WTC11 (cell line): ENCODE measurements around the gene CENPU. TPM values are rescaled to one million over a fixed set of nuclear protein-coding genes. Genes with fewer than 3 reads are reported as not detected.

Experiments
- CBFB ChIP-seq: sonication (generic); formaldehyde crosslinking; IDR thresholded peaks from 2 replicates; pipeline ENCODE4 v1.8.1; 2022; ENCODE audit warnings: mild to moderate bottlenecking, low read depth, missing genetic modification reagents
- FOXK1 ChIP-seq: sonication (generic); formaldehyde crosslinking; IDR thresholded peaks from 2 replicates; pipeline ENCODE4 v1.8.0; 2022; ENCODE audit warnings: mild to moderate bottlenecking, moderate library complexity, missing genetic modification reagents
- GABPB1 ChIP-seq: sonication (generic); formaldehyde crosslinking; IDR thresholded peaks from 2 replicates; pipeline ENCODE4 v1.8.1; 2023; ENCODE audit warnings: mild to moderate bottlenecking, missing genetic modification reagents
- GTF2I ChIP-seq: fragments of 250-450 bp; sonication (Bioruptor Pico); conservative IDR thresholded peaks from 2 replicates; pipeline ENCODE4 v1.4.0; 2021; ENCODE audit warnings: mild to moderate bottlenecking
- IRF2 ChIP-seq: sonication (generic); formaldehyde crosslinking; IDR thresholded peaks from 2 replicates; pipeline ENCODE4 v1.8.0; 2022; ENCODE audit warnings: low read depth, missing genetic modification reagents, borderline replicate concordance
- NFATC4 ChIP-seq: fragments of 250-450 bp; sonication (Bioruptor Pico); IDR thresholded peaks from 2 replicates; pipeline ENCODE4 v1.9.0; 2021; ENCODE audit warnings: mild to moderate bottlenecking
- NR1H2 ChIP-seq: sonication (generic); formaldehyde crosslinking; IDR thresholded peaks from 2 replicates; pipeline ENCODE4 v1.9.0; 2021; ENCODE audit warnings: mild to moderate bottlenecking, moderate library complexity, missing genetic modification reagents
- NR2C2 ChIP-seq: sonication (generic); formaldehyde crosslinking; IDR thresholded peaks from 2 replicates; pipeline ENCODE4 v1.8.0; 2022; ENCODE audit warnings: mild to moderate bottlenecking, missing genetic modification reagents
- PRRX2 ChIP-seq: fragments of 250-450 bp; sonication (Bioruptor Pico); IDR thresholded peaks from 2 replicates; pipeline ENCODE4 v1.8.0; 2021; ENCODE audit warnings: mild to moderate bottlenecking
- SMAD3 ChIP-seq: sonication (generic); formaldehyde crosslinking; IDR thresholded peaks from 2 replicates; pipeline ENCODE4 v1.8.0; 2022; ENCODE audit warnings: missing genetic modification reagents, mild to moderate bottlenecking, borderline replicate concordance
- SMAD4 ChIP-seq: sonication (generic); formaldehyde crosslinking; IDR thresholded peaks from 2 replicates; pipeline ENCODE4 v1.8.0; 2022; ENCODE audit warnings: mild to moderate bottlenecking, missing genetic modification reagents
- SOX15 ChIP-seq: fragments of 250-450 bp; sonication (Bioruptor Pico); IDR thresholded peaks from 2 replicates; pipeline ENCODE4 v1.9.0; 2021; ENCODE audit warnings: mild to moderate bottlenecking
- ZBTB21 ChIP-seq: sonication (generic); formaldehyde crosslinking; IDR thresholded peaks from 2 replicates; pipeline ENCODE4 v1.8.1; 2023; ENCODE audit warnings: mild to moderate bottlenecking, missing genetic modification reagents, borderline replicate concordance
- ZNF219 ChIP-seq: sonication (generic); formaldehyde crosslinking; IDR thresholded peaks from 2 replicates; pipeline ENCODE4 v1.8.0; 2023; ENCODE audit warnings: missing genetic modification reagents, mild to moderate bottlenecking, borderline replicate concordance
- ZNF671 ChIP-seq: fragments of 250-450 bp; sonication (Bioruptor Pico); IDR thresholded peaks from 2 replicates; pipeline ENCODE4 v1.8.0; 2021; ENCODE audit warnings: mild to moderate bottlenecking
- total RNA-seq: library from RNA; stranded (reverse); gene quantifications from 3 replicates; pipeline ENCODE4 v1.2.3, GENCODE V29; 2021
- TF ChIP-seq, protein P1 (sequence below): fragments of 250-450 bp; sonication (Bioruptor Pico); IDR thresholded peaks from 2 replicates; pipeline ENCODE4 v1.9.0; 2021; ENCODE audit warnings: mild to moderate bottlenecking, borderline replicate concordance
- TF ChIP-seq, protein P2 (sequence below): sonication (generic); formaldehyde crosslinking; IDR thresholded peaks from 2 replicates; pipeline ENCODE4 v1.8.0; 2022; ENCODE audit warnings: mild to moderate bottlenecking, missing genetic modification reagents
- TF ChIP-seq, protein P3 (sequence below): sonication (generic); formaldehyde crosslinking; IDR thresholded peaks from 2 replicates; pipeline ENCODE4 v1.8.1; 2023; ENCODE audit warnings: mild to moderate bottlenecking, moderate library complexity, missing genetic modification reagents
- TF ChIP-seq, protein P4 (sequence below): sonication (generic); formaldehyde crosslinking; IDR thresholded peaks from 2 replicates; pipeline ENCODE4 v1.8.1; 2023; ENCODE audit warnings: mild to moderate bottlenecking, missing genetic modification reagents
- TF ChIP-seq, protein P5 (sequence below): sonication (generic); formaldehyde crosslinking; IDR thresholded peaks from 2 replicates; pipeline ENCODE4 v1.8.1; 2022; ENCODE audit warnings: mild to moderate bottlenecking, missing genetic modification reagents, moderate library complexity, borderline replicate concordance
- TF ChIP-seq, protein P6 (sequence below): fragments of 200-600 bp; IDR thresholded peaks from 2 replicates; pipeline ENCODE4 v1.8.0; 2022; ENCODE audit warnings: antibody characterized with exemption
- TF ChIP-seq, protein P7 (sequence below): sonication (generic); formaldehyde crosslinking; IDR thresholded peaks from 2 replicates; pipeline ENCODE4 v1.8.0; 2023; ENCODE audit warnings: missing genetic modification reagents, mild to moderate bottlenecking, borderline replicate concordance

The CENPU gene
- total RNA-seq, 1 experiment from 2014 or later: 60.5 TPM

DNA sequence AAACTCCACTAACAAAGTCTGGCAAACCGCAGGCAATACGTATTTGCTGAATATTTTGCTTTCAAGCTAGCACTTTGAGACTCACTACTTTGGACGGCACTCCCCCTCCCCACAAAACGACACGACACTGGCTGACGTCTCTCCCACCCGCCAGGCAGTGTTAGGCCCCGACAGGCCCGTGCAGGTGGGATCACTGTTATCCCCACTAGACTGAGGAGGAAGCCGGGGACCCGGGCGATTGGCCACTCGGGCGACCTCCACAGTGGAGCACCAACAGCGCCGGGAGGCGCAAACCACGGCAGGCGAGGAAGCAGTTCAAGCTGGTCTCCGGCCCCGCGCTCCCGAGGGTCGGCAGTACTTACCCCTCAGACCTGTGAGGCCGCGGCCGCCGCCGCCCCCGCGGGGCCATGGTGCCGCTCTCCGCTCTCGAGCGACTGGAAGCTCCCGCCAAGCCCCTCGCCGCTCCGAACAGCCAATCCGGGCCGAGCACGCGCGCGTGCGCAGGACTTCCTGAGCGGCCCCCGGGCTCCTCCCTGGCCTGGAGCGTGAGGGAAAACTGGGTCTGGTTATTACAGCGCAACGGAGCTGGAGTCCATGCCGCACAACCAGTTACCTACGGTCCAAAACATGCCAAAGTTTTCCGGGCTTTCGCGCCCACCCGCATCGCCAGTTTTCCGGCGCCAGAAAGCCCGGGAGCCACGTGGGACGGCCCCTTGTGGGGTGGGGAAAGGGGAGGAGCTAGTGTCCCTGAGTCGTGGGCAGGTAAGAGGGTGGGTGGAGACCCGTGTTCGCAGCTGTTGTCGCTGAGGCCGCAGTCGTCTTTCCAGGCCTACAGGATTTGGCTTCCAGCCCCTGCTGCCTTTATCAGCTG is at the start of gene CENPU (continued):
- TF ChIP-seq, protein P1, sequence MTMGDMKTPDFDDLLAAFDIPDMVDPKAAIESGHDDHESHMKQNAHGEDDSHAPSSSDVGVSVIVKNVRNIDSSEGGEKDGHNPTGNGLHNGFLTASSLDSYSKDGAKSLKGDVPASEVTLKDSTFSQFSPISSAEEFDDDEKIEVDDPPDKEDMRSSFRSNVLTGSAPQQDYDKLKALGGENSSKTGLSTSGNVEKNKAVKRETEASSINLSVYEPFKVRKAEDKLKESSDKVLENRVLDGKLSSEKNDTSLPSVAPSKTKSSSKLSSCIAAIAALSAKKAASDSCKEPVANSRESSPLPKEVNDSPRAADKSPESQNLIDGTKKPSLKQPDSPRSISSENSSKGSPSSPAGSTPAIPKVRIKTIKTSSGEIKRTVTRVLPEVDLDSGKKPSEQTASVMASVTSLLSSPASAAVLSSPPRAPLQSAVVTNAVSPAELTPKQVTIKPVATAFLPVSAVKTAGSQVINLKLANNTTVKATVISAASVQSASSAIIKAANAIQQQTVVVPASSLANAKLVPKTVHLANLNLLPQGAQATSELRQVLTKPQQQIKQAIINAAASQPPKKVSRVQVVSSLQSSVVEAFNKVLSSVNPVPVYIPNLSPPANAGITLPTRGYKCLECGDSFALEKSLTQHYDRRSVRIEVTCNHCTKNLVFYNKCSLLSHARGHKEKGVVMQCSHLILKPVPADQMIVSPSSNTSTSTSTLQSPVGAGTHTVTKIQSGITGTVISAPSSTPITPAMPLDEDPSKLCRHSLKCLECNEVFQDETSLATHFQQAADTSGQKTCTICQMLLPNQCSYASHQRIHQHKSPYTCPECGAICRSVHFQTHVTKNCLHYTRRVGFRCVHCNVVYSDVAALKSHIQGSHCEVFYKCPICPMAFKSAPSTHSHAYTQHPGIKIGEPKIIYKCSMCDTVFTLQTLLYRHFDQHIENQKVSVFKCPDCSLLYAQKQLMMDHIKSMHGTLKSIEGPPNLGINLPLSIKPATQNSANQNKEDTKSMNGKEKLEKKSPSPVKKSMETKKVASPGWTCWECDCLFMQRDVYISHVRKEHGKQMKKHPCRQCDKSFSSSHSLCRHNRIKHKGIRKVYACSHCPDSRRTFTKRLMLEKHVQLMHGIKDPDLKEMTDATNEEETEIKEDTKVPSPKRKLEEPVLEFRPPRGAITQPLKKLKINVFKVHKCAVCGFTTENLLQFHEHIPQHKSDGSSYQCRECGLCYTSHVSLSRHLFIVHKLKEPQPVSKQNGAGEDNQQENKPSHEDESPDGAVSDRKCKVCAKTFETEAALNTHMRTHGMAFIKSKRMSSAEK: no peak
- TF ChIP-seq, protein P2, sequence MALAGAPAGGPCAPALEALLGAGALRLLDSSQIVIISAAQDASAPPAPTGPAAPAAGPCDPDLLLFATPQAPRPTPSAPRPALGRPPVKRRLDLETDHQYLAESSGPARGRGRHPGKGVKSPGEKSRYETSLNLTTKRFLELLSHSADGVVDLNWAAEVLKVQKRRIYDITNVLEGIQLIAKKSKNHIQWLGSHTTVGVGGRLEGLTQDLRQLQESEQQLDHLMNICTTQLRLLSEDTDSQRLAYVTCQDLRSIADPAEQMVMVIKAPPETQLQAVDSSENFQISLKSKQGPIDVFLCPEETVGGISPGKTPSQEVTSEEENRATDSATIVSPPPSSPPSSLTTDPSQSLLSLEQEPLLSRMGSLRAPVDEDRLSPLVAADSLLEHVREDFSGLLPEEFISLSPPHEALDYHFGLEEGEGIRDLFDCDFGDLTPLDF (CRISPR knock-in tag): peak; percentile 93
- no peak for TF ChIP-seq NFATC4
- no peak for TF ChIP-seq GTF2I (CRISPR knock-in tag)
- TF ChIP-seq, protein P3, sequence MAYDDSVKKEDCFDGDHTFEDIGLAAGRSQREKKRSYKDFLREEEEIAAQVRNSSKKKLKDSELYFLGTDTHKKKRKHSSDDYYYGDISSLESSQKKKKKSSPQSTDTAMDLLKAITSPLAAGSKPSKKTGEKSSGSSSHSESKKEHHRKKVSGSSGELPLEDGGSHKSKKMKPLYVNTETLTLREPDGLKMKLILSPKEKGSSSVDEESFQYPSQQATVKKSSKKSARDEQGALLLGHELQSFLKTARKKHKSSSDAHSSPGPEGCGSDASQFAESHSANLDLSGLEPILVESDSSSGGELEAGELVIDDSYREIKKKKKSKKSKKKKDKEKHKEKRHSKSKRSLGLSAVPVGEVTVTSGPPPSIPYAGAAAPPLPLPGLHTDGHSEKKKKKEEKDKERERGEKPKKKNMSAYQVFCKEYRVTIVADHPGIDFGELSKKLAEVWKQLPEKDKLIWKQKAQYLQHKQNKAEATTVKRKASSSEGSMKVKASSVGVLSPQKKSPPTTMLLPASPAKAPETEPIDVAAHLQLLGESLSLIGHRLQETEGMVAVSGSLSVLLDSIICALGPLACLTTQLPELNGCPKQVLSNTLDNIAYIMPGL (CRISPR knock-in tag): peak; percentile 54; the same call in 1 of the 2 replicates
- peak; percentile 73 for TF ChIP-seq ZBTB21 (CRISPR knock-in tag)
- TF ChIP-seq ZNF671: 0 out of 2 replicates have a peak, but pooled peaks have one; percentile 20
- no peak for TF ChIP-seq SOX15 (CRISPR knock-in tag)
- TF ChIP-seq, protein P4, sequence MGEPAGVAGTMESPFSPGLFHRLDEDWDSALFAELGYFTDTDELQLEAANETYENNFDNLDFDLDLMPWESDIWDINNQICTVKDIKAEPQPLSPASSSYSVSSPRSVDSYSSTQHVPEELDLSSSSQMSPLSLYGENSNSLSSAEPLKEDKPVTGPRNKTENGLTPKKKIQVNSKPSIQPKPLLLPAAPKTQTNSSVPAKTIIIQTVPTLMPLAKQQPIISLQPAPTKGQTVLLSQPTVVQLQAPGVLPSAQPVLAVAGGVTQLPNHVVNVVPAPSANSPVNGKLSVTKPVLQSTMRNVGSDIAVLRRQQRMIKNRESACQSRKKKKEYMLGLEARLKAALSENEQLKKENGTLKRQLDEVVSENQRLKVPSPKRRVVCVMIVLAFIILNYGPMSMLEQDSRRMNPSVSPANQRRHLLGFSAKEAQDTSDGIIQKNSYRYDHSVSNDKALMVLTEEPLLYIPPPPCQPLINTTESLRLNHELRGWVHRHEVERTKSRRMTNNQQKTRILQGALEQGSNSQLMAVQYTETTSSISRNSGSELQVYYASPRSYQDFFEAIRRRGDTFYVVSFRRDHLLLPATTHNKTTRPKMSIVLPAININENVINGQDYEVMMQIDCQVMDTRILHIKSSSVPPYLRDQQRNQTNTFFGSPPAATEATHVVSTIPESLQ: no peak
- no peak for TF ChIP-seq PRRX2
- TF ChIP-seq NR2C2 (CRISPR knock-in tag): no peak
- TF ChIP-seq, protein P5, sequence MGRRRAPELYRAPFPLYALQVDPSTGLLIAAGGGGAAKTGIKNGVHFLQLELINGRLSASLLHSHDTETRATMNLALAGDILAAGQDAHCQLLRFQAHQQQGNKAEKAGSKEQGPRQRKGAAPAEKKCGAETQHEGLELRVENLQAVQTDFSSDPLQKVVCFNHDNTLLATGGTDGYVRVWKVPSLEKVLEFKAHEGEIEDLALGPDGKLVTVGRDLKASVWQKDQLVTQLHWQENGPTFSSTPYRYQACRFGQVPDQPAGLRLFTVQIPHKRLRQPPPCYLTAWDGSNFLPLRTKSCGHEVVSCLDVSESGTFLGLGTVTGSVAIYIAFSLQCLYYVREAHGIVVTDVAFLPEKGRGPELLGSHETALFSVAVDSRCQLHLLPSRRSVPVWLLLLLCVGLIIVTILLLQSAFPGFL (CRISPR knock-in tag): peak; percentile 88; the same call in 1 of the 2 replicates
- peak; percentile 84 for TF ChIP-seq SMAD3 (CRISPR knock-in tag)
- TF ChIP-seq, protein P6, sequence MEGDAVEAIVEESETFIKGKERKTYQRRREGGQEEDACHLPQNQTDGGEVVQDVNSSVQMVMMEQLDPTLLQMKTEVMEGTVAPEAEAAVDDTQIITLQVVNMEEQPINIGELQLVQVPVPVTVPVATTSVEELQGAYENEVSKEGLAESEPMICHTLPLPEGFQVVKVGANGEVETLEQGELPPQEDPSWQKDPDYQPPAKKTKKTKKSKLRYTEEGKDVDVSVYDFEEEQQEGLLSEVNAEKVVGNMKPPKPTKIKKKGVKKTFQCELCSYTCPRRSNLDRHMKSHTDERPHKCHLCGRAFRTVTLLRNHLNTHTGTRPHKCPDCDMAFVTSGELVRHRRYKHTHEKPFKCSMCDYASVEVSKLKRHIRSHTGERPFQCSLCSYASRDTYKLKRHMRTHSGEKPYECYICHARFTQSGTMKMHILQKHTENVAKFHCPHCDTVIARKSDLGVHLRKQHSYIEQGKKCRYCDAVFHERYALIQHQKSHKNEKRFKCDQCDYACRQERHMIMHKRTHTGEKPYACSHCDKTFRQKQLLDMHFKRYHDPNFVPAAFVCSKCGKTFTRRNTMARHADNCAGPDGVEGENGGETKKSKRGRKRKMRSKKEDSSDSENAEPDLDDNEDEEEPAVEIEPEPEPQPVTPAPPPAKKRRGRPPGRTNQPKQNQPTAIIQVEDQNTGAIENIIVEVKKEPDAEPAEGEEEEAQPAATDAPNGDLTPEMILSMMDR: no peak
- no peak for TF ChIP-seq NR1H2 (CRISPR knock-in tag)
- TF ChIP-seq SMAD4 (CRISPR knock-in tag): no peak
- TF ChIP-seq GABPB1: peak; percentile 90
- no peak for TF ChIP-seq IRF2
- TF ChIP-seq ZNF219 (CRISPR knock-in tag): no peak
- peak; percentile 95 for TF ChIP-seq FOXK1 (CRISPR knock-in tag)
- TF ChIP-seq, protein P7, sequence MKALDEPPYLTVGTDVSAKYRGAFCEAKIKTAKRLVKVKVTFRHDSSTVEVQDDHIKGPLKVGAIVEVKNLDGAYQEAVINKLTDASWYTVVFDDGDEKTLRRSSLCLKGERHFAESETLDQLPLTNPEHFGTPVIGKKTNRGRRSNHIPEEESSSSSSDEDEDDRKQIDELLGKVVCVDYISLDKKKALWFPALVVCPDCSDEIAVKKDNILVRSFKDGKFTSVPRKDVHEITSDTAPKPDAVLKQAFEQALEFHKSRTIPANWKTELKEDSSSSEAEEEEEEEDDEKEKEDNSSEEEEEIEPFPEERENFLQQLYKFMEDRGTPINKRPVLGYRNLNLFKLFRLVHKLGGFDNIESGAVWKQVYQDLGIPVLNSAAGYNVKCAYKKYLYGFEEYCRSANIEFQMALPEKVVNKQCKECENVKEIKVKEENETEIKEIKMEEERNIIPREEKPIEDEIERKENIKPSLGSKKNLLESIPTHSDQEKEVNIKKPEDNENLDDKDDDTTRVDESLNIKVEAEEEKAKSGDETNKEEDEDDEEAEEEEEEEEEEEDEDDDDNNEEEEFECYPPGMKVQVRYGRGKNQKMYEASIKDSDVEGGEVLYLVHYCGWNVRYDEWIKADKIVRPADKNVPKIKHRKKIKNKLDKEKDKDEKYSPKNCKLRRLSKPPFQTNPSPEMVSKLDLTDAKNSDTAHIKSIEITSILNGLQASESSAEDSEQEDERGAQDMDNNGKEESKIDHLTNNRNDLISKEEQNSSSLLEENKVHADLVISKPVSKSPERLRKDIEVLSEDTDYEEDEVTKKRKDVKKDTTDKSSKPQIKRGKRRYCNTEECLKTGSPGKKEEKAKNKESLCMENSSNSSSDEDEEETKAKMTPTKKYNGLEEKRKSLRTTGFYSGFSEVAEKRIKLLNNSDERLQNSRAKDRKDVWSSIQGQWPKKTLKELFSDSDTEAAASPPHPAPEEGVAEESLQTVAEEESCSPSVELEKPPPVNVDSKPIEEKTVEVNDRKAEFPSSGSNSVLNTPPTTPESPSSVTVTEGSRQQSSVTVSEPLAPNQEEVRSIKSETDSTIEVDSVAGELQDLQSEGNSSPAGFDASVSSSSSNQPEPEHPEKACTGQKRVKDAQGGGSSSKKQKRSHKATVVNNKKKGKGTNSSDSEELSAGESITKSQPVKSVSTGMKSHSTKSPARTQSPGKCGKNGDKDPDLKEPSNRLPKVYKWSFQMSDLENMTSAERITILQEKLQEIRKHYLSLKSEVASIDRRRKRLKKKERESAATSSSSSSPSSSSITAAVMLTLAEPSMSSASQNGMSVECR (CRISPR knock-in tag): peak; percentile 40
- TF ChIP-seq CBFB (CRISPR knock-in tag): peak; percentile 94
